GM21825 (cell line): ENCODE data around the gene HDGFL3.
"Not testable (repeated sequence)": the region's sequence is repeated elsewhere in the genome, so short reads cannot be mapped to it uniquely, and the experiment has no call there.

Source experiments
- ATAC-seq: cut with Tn5 transposase; IDR thresholded peaks from one replicate; pipeline ENCODE4 v1.9.1; 2021; ENCODE audit warnings: mild to moderate bottlenecking, moderate library complexity; ENCODE audit not compliant: unreplicated experiment

HDGFL3 gene

GRCh38 chr15:83106994-83107840 lies 100.4 kb downstream of the HDGFL3 start, which contains the start of gene TM6SF1:
TSS of gene TM6SF1 (plus strand) at chr15:83107645. CDS start at chr15:83107681, 36 bp downstream.
- ATAC-seq: no peak

GRCh38 chr15:83105440-83105839 lies 102.2 kb downstream of the HDGFL3 start:
- ATAC-seq: no peak

GRCh38 chr15:83104141-83104540 lies 103.5 kb downstream of the HDGFL3 start:
- no peak for ATAC-seq

DNA sequence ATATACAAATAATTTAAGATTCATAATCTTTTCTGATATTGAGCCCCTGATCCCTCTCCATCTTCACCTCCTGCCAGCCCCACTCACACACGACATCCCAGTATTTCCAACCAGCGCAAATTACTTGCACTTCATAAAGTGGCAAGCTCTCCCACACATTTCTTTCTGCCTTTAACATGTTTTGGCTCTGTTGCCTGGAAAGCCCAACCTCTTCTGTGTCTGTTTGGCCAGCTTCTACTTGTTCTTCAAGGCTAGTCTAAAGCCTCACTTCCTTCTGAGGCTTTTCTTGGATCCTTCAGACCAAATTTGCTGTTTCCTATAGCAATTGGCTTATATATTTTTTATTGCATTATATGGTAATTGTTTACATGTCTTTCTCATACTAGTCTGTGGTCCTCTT lies 105.3 kb downstream of the HDGFL3 start:
- no peak for ATAC-seq

DNA sequence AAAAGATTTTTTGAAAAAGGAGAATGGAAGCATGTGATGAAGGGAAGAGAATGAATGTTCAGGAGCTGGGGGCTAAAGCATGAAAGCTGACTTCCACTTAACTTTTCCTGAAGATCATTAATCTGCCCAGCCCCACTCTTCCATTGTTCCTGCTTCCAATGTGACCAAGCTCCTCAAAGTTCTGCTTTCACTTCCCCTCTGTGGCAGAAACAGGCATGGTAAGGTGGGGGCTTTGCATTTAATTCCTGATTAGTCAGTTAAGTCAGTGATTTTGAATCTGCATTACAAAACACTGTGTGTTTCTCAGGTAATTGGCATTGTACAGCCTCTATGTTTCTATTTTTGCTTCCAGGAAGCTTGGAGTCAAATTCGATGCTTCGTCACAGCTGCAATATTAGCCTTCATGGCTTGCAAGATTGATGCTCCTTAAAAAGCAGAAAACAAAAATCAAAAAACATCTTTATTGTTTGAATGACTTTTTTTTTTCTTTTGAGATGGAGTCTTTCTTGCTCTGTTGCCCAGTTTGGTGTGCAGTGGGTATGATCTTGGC lies 107.5 kb downstream of the HDGFL3 start:
- no peak for ATAC-seq

GRCh38 chr15:83099290-83099689 lies 108.3 kb downstream of the HDGFL3 start:
- ATAC-seq: no peak

DNA sequence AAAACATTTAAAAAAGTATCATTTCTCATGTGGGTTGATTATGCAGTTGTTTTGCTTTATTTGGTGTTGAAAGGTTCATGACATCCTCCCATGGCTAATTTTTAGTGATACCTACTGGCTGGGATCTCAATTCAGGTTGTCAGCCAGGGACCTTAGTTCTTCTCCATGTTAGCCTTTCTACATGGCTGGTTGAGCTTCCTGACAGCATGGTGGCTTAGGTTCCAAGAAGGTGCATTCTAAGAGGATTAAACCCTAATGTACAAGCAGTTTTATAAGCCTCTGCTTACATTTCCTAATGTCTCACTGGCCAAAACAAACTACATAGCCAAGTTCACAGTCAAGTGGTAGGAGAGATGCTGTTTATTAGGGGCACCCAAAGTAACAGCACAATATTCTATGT lies 109.5 kb downstream of the HDGFL3 start:
- ATAC-seq: no peak

DNA sequence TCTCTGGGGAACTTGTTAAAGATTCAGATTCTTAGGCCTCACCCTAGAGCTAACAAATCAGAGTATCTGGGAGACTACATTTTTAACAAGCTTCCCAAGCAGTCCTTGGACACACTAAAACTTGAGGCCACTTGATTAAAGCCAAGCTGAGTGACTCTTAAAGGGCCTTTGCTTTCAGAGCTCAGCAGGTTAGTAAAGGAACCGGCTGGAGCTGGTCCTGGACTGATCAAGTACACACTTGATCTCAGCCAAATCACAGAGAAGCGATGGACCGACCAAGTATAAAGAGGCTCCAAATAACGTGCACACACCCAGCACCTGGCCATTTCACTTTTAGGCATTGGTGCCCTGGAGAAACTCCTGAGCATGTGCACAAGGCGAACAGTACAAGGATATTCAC lies 113.0 kb downstream of the HDGFL3 start:
- ATAC-seq: no peak

- ATAC-seq: peak; percentile 72
These were observed 115.2 kb downstream of the HDGFL3 start for GRCh38 chr15:83092309-83092976.

GRCh38 chr15:83091965-83092308 lies 115.7 kb downstream of the HDGFL3 start:
- ATAC-seq: peak; percentile 34

GRCh38 chr15:83090465-83090864 lies 117.2 kb downstream of the HDGFL3 start:
- ATAC-seq: no peak

- no peak for ATAC-seq
These were observed 118.7 kb downstream of the HDGFL3 start for GRCh38 chr15:83088876-83089275.

DNA sequence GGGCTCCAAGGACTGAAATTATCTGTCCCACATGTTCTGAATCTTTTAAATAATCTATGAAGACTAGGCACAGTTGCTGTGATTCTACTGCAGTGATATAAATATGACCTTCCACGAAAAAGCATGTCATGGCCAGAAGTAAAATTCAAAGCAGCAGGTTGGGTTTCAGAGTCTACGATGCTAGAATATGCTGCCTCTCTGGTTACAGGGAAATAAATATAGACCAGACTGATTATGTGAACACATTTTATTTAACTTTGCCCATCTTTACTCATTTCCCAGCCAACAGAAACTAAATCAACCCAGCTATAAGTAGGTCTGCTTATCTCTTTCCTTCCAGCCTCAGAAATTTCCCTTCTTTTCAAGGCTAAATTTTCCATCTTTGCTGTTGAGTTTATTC lies 120.0 kb downstream of the HDGFL3 start:
- no peak for ATAC-seq

DNA sequence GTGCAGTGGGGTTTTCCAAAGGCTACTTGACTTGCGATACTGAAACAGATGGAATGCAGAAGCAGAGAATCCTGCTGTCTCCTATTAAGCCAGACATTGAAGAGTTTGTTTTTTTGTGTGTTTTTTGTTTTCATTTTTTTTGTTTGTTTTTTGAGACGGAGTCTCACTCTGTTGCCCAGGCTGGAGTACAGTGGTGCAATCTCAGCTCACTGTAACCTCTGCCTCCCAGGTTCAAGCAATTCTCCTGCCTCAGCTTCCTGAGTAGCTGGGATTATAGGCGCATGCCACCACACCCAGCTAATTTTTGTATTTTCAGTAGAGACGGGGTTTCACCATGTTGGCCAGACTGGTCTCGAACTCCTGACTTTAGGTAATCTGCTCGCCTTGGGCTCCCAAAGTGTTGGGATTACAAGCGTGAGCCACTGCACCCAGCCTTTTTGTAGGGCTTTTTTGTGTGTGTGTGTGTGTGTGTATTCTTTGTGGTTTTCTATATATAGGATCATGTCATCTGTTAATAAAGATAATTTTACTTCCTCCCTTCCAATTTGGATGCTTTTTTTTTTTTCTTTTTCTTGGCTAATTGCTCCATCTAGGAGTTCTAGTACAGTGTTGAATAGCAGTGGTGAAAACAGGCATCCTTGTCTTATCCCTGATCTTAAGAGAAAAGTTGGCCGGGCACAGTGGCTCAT lies 121.6 kb downstream of the HDGFL3 start:
- not testable (repeated sequence) for ATAC-seq

- not testable (repeated sequence) for ATAC-seq
These were observed 122.2 kb downstream of the HDGFL3 start for GRCh38 chr15:83085461-83085860.

DNA sequence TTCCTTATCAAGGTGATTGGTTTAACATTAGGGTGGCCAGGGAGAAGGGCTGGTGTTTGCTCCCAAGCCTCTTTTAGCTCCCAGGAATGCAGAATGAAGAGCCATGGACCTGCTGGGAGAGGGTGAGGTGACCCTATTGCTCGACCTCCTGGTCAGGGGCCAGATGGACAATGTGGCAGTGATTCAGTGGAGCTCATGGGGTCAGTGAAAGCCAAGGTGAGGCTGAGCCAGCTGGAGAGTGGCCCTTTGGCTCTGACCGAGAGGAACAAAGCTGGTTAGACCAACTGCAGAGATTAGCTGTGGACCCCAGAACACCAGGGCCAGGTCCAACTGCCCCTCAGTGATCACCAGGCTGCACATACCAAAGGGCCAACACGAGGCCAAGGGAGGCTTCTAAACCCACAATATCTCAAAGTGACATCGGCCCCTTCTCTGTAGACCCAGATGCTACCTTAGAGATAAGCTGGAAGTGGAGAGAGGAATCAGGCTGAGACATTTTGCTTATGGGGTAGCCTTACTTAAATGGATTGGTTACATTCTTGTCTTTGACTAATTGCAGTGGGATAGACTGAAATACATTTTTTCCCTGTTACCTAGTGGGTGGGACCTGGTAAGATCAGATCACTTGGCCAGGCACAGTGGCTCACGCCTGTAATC lies 124.8 kb downstream of the HDGFL3 start:
- ATAC-seq: no peak

- no peak for ATAC-seq
These were observed 126.2 kb downstream of the HDGFL3 start for GRCh38 chr15:83081256-83082014.

- ATAC-seq: no peak
These were observed 128.9 kb downstream of the HDGFL3 start for GRCh38 chr15:83078712-83079111.
